ENCODE results near the gene CD3G. TPM values are rescaled to one million over a fixed set of nuclear protein-coding genes. Genes with fewer than 3 reads are reported as not detected.
"Not testable (repeated sequence)": the region's sequence is repeated elsewhere in the genome, so short reads cannot be mapped to it uniquely, and the experiment has no call there.

Gene CD3G
- total RNA-seq, 4 donors from 2014 or later = 4.7 to 7.0 (median 5.4) TPM

DNA sequence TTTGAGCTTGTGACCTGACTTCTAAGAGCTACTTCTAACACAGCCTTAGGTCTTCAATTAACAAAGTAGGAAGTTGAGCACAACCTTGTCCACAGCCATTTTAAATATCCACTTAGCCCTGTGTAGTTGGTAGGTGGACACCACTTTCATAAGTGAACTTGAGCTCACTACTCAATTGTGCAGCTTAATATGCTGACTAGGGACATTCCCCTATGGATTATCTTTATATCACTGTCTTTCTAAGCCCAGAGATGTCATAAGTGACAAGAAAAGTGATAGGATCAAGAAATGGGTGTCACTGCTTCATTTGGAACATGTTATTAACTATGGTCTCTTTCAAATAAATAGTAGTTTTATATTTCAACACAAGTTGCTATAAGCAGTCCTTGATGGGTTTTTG, 53.3 kb downstream of the CD3G start:
- H3K4me1 ChIP-seq = peaks cover 0 to 4% (median under 1%) of the 10 kb centered on the region in 4 donors
- TF ChIP-seq, protein P1, sequence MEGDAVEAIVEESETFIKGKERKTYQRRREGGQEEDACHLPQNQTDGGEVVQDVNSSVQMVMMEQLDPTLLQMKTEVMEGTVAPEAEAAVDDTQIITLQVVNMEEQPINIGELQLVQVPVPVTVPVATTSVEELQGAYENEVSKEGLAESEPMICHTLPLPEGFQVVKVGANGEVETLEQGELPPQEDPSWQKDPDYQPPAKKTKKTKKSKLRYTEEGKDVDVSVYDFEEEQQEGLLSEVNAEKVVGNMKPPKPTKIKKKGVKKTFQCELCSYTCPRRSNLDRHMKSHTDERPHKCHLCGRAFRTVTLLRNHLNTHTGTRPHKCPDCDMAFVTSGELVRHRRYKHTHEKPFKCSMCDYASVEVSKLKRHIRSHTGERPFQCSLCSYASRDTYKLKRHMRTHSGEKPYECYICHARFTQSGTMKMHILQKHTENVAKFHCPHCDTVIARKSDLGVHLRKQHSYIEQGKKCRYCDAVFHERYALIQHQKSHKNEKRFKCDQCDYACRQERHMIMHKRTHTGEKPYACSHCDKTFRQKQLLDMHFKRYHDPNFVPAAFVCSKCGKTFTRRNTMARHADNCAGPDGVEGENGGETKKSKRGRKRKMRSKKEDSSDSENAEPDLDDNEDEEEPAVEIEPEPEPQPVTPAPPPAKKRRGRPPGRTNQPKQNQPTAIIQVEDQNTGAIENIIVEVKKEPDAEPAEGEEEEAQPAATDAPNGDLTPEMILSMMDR (IDR thresholded peaks at IDR 0.05) = no peak
- TF ChIP-seq POLR2A (IDR thresholded peaks at IDR 0.05) = no peak
- H3K27ac ChIP-seq = no peak overlapping the region
- no peaks in the 10 kb centered on the region for H3K9me3 ChIP-seq
- H3K36me3 ChIP-seq = peaks cover 0 to 53% (median 0%) of the 10 kb centered on the region in 3 donors
- no peak overlapping the region for H3K4me3 ChIP-seq
- no peaks in the 10 kb centered on the region for H3K27me3 ChIP-seq
- DNase-seq = no peak

DNA sequence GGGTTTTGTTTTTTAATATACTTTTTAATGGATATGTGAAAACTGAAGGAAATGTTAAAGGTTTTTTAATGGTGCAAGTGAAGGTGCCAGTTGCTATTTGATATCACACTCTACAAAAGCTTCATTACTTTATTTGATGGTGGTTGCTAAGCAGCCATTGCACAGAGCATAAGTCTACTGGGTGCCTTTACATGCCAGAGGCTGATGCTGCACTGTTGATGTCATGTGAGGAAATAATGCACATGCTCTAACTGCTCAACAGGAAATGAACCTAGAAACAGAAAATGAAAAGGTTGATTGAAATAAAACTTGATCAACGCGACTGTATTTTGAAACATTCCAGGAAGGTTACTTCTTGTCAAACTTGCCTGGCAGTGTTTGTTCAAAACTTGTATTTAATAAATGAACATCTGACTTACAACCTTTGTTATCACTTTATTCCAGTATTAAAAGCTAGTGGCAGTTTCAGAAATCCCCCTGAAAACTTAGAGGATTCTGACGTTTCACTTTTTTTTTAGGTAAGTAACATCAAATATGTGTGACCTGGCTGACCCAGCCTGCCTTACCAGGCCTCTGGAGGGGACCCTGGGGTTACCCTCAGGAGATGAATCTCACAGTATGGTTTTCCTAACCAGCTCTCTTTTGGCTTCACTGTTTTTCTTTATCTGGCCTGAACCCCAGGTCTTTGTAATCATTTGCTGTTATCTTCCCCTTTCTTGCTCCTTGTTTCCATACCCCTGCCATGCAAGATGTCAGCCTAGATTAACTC, 54.8 kb downstream of the CD3G start:
- Histone ChIP-seq H3K27me3 (no peaks in the 10 kb centered on the region), H3K9me3 (no peaks in the 10 kb centered on the region), H3K27ac (peak overlapping the region; percentile 50 to 68 (median 54)), H3K4me3 (no peak overlapping the region), H3K36me3 (peaks cover 0 to 38% (median 0%) of the 10 kb centered on the region in 3 donors), H3K4me1 (peaks cover 2 to 19% (median 11%) of the 10 kb centered on the region in 4 donors)
- TF ChIP-seq, protein P1 (IDR thresholded peaks at IDR 0.05) = no peak
- no peak for TF ChIP-seq POLR2A (IDR thresholded peaks at IDR 0.05)
- DNase-seq = no peak

DNA sequence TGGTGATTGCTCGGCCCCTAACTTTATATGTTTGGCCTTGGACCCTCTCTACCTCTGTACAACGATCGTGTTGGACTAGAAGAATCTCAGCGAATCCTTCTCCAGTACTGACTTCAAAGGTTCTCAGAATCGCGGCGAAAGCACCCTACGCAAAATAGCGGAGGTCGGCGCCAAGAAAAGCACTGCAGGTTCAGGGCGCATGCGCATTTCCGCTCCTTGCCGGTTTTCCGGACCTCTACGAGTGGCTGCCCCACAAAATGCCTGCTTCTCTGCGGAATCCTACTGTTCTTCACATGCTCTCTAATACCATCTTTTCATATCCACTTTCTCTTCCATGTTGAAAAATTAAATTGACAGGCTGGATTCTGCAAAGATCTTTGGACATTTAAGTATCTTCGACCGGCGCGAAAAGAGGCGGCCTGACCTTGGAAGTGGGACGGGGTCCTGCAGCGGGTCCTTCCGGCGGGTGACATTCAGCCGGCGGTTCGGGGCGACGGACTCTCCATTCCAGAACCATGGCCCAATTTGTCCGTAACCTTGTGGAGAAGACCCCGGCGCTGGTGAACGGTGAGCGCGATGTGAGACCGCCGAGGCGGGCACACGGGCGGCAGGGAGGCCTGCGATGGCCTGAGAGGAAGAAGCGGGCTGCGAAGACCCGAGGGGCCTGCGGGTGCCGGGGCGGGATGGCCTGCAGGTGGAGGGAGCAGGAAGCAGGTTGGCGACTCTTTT, 57.2 kb downstream of the CD3G start, which contains the start of gene ATP5MG:
Gene ATP5MG, plus strand, starts transcription at position 456 of the 729 bp plus-strand sequence. Its CDS starts 60 bp downstream, at position 516.
- Histone ChIP-seq H3K27ac (peak within 1 kb of the TSS; percentile 82 to 89 (median 86)), H3K27me3 (no peaks in the 10 kb centered on the region), H3K4me1 (peaks cover 2 to 19% (median 11%) of the 10 kb centered on the region in 4 donors), H3K36me3 (peaks cover 0 to 27% (median 0%) of the 10 kb centered on the region in 3 donors), H3K4me3 (peak within 1 kb of the TSS; percentile 75 to 79 (median 77)), H3K9me3 (no peaks in the 10 kb centered on the region)
- TF ChIP-seq, protein P1 (IDR thresholded peaks at IDR 0.05) = peak in 3 of 6 experiments; percentile 4 to 21 (median 13)
- peak in 1 of 2 donors; percentile 60 for TF ChIP-seq POLR2A (IDR thresholded peaks at IDR 0.05)
- peak; percentile 84 to 96 (median 87) for DNase-seq

DNA sequence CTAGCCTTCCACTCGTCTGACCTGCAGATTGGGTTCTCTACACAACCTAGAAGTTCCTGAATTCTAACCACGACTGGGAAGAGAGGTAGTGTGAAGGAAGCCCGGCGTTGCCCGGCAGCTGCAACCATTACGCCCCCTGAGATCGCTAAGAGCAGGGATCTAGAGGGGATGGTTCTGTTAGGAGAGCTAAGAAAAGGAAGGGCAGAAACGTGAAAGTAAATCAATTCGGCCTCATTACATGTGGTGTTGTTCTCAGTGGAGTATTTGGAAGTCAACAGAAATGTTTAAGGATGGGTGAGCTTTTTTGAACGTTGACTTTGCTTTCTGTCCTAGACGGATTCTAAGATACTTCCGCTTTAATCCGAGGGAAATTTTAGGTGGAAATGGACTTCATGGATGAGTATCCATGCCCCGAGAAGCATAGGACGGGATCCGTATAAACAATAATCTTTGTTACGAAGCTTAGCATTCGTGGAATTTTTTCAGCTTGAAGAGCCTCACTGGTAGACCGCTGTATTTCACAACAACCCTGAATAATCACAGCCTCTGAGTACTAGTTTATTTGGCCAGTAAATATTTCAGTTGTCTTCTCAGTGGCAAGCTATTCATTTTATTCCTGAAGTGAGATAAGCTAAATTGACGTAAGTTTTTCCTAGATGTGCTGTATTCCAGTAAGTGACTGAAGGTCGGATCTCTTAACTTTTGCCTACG, 57.9 kb downstream of the CD3G start:
- peaks cover 2 to 19% (median 11%) of the 10 kb centered on the region in 4 donors for H3K4me1 ChIP-seq
- DNase-seq = no peak
- peak overlapping the region; percentile 82 to 89 (median 86) for H3K27ac ChIP-seq
- no peaks in the 10 kb centered on the region for H3K9me3 ChIP-seq
- peak in 1 of 2 donors; percentile 15 for TF ChIP-seq POLR2A (IDR thresholded peaks at IDR 0.05)
- TF ChIP-seq, protein P1 (IDR thresholded peaks at IDR 0.05) = no peak
- H3K36me3 ChIP-seq = peaks cover 0 to 28% (median 0%) of the 10 kb centered on the region in 3 donors
- H3K4me3 ChIP-seq = peak overlapping the region; percentile 75 to 79 (median 77)
- H3K27me3 ChIP-seq = no peaks in the 10 kb centered on the region

DNA sequence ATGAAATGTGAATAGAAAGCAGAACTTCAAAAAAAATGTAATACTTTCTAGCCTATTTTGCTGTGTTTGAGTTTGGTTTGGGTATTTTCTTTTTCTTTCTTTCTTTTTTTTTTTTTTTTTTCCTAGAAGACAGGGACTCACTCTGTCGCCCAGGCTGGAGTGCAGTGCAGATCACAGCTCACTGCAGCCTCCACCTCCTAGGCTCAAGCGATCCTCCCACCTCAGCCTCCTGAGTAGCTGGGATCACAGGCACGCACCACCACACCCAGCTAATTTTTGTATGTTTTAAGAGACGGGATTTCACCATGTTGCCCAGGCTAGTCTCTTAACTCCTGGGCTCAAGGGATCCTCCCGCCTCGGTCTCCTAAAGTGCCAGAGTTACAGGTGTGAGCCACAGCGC, 58.5 kb downstream of the CD3G start:
- Histone ChIP-seq H3K4me1 (peaks cover 2 to 19% (median 11%) of the 10 kb centered on the region in 4 donors), H3K36me3 (peaks cover 0 to 28% (median 0%) of the 10 kb centered on the region in 3 donors), H3K4me3 (peak overlapping the region; percentile 75 to 79 (median 77))
- DNase-seq, H3K27me3 ChIP-seq, H3K27ac ChIP-seq, H3K9me3 ChIP-seq: not testable (repeated sequence)

Small RNA genes within 50 kb of the gene (small RNA-seq; reads per million reads assigned to genes)
- gene AP001582.1 = 0 reads per million in 2 donors

Other genes starting within 250 kb of the CD3G start
- 1 to 10 TPM in 2 of 4 donors, under 1 TPM in 2; 0.35 to 8.3 (median 1.4) TPM for gene SCN4B, start 191.5 kb upstream of the CD3G start, total RNA-seq
- gene SCN2B, start 167.7 kb upstream of the CD3G start, total RNA-seq = under 1 TPM in 2 of 4 donors, not detected in 2; 0.13 to 0.38 TPM
- 10 to 100 TPM in 3 of 4 donors, 1 to 10 TPM in 1; 7.5 to 83.3 (median 14.4) TPM for gene JAML, start 119.3 kb upstream of the CD3G start, total RNA-seq
- 10 to 100 TPM in 1 of 4 donors, 1 to 10 TPM in 2, under 1 TPM in 1; 0.83 to 15.4 (median 7.8) TPM for gene MPZL3, start 92.0 kb upstream of the CD3G start, total RNA-seq
- 10 to 100 TPM; 21.0 to 32.4 (median 22.3) TPM for gene MPZL2, start 80.0 kb upstream of the CD3G start, total RNA-seq
- 1 to 10 TPM; 6.6 to 9.9 (median 8.7) TPM for gene CD3E, start 39.6 kb upstream of the CD3G start, total RNA-seq
- gene CD3D, start 1.6 kb upstream of the CD3G start, total RNA-seq = 10 to 100 TPM; 15.4 to 26.6 (median 21.1) TPM
- 10 to 100 TPM; 47.7 to 60.1 (median 54.1) TPM for gene UBE4A, start 15.3 kb downstream of the CD3G start, total RNA-seq
- gene ATP5MG, start 57.3 kb downstream of the CD3G start, total RNA-seq = 10 to 100 TPM; 38.5 to 89.8 (median 51.6) TPM
- gene KMT2A, start 92.1 kb downstream of the CD3G start, total RNA-seq = 100 to 1,000 TPM in 1 of 4 donors, 10 to 100 TPM in 3; 46.6 to 110 (median 74.3) TPM
- 10 to 100 TPM in 3 of 4 donors, 1 to 10 TPM in 1; 5.8 to 68.4 (median 37.5) TPM for gene TTC36, start 183.1 kb downstream of the CD3G start, total RNA-seq
- gene TMEM25, start 186.8 kb downstream of the CD3G start, total RNA-seq = 100 to 1,000 TPM in 3 of 4 donors, 10 to 100 TPM in 1; 48.7 to 263 (median 204) TPM
- 10 to 100 TPM; 12.5 to 32.2 (median 14.4) TPM for gene IFT46, start 221.6 kb downstream of the CD3G start, total RNA-seq
- 100 to 1,000 TPM in 2 of 4 donors, 10 to 100 TPM in 2; 54.5 to 116 (median 91.0) TPM for gene ARCN1, start 228.1 kb downstream of the CD3G start, total RNA-seq